T-cell (primary cell): ENCODE measurements around the gene TCP11. TPM values are rescaled to one million over a fixed set of nuclear protein-coding genes. Genes with fewer than 3 reads are reported as not detected.

Experiments used
- ATAC-seq, 4 experiments: fragments of 200-7000 bp in 3 of 4; fragments of 150-1000 bp in 1 of 4; cut with Tn5 transposase; replicated peaks in 1 of 4; 1 replicate in 3 of 4; 2 replicates in 1 of 4; pipeline ENCODE4 v1.10.0; 2021; ENCODE audit warnings: moderate library complexity in 3 of 4, mild to moderate bottlenecking in 2 of 4, moderate number of reproducible peaks in 1 of 4
- CTCF ChIA-PET, 2 donors: fragments of 300-600 bp; sonication (Branson Sonifier 250); formaldehyde crosslinking; loops; one replicate each; lab custom pipeline; 2022; ENCODE audit warnings: antibody characterized with exemption in 2 of 2; lab: Charles Lee
- POLR2A ChIA-PET, 2 donors: fragments of 300-600 bp; sonication (Branson Sonifier 250); formaldehyde crosslinking; loops; one replicate each; lab custom pipeline; 2022; ENCODE audit warnings: antibody characterized with exemption in 2 of 2; lab: Charles Lee
- DNase-seq, 35 experiments: peaks; one replicate each; pipeline versions ENCODE4 v3.0.0 to v3.0.0-alpha.2; 2013 to 2023
- H3K27ac ChIP-seq: one replicate; pipeline ENCODE4 v1.5.1; 2013; ENCODE audit warnings: low read length
- H3K27me3 ChIP-seq, 2 experiments: replicated peaks in 1 of 2; 1 replicate in 1 of 2; 2 replicates in 1 of 2; pipeline versions ENCODE4 v1.6.1 to v1.7.0; 2013; ENCODE audit warnings: low read length in 1 of 2, mixed read lengths in 1 of 2; ENCODE audit not compliant: control insufficient read depth in 2 of 2, insufficient read depth in 2 of 2; ENCODE audit errors: extremely low read depth in 1 of 2
- H3K36me3 ChIP-seq, 2 donors: 1 replicate in 1 of 2; 2 replicates in 1 of 2; pipeline versions ENCODE4 v1.6.1 to v1.7.0; 2013; ENCODE audit warnings: low read length in 1 of 2; ENCODE audit not compliant: control insufficient read depth in 2 of 2, insufficient read depth in 1 of 2; ENCODE audit errors: extremely low read depth in 1 of 2
- H3K4me1 ChIP-seq, 2 experiments: 1 replicate in 1 of 2; 2 replicates in 1 of 2; pipeline versions ENCODE4 v1.6.1 to v1.7.0; 2013; ENCODE audit warnings: low read length in 2 of 2, mixed read lengths in 1 of 2; ENCODE audit not compliant: insufficient read depth in 2 of 2, control insufficient read depth in 1 of 2; ENCODE audit errors: extremely low read depth in 1 of 2
- H3K4me3 ChIP-seq, 2 donors: 1 replicate in 1 of 2; 2 replicates in 1 of 2; pipeline versions ENCODE4 v1.5.1 to v1.7.0; 2013; ENCODE audit warnings: mild to moderate bottlenecking in 2 of 2, low read length in 1 of 2, moderate library complexity in 1 of 2; ENCODE audit not compliant: control insufficient read depth in 1 of 2; ENCODE audit errors: extremely low read depth in 1 of 2
- H3K9me3 ChIP-seq: 2 replicates; pipeline ENCODE4 v1.7.0; 2013
- H3K27ac Mint-ChIP-seq, 2 donors: one replicate each; pipeline ENCODE4 v1.8.0; 2020 to 2021; ENCODE audit warnings: mild to moderate bottlenecking in 2 of 2, mixed read lengths in 2 of 2
- H3K27me3 Mint-ChIP-seq, 2 donors: one replicate each; pipeline ENCODE4 v1.8.0; 2021 to 2022; ENCODE audit warnings: mixed read lengths in 2 of 2
- H3K36me3 Mint-ChIP-seq: one replicate; pipeline ENCODE4 v1.8.0; 2021; ENCODE audit warnings: mixed read lengths
- H3K4me1 Mint-ChIP-seq, 3 donors: one replicate each; pipeline ENCODE4 v1.8.0; 2020 to 2022; ENCODE audit warnings: mixed read lengths in 3 of 3, mild to moderate bottlenecking in 1 of 3
- H3K4me3 Mint-ChIP-seq, 3 donors: one replicate each; pipeline ENCODE4 v1.8.0; 2020 to 2022; ENCODE audit warnings: mild to moderate bottlenecking in 3 of 3, mixed read lengths in 3 of 3, moderate library complexity in 3 of 3
- H3K9me3 Mint-ChIP-seq, 3 donors: one replicate each; pipeline ENCODE4 v1.8.0; 2020 to 2022; ENCODE audit warnings: mixed read lengths in 3 of 3
- WGBS: methylation state at CpG from one replicate; pipeline ENCODE4 v1.1.5; 2013; ENCODE audit warnings: missing lambda C conversion rate; ENCODE audit not compliant: insufficient coverage; 5-methylcytosine and 5-hydroxymethylcytosine counted together
- total RNA-seq, 35 experiments: library from RNA in 6 of 35; stranded (reverse) in 6 of 35; fragments of 120-200 nt in 1 of 35; gene quantifications; one replicate each; pipeline versions ENCODE4 v1.2.1 to v1.2.4 and lab custom pipeline; 2013 to 2026

The TCP11 gene
- total RNA-seq, 5 donors from 2014 or later (not counting 1 experiment from before 2014, with no cell fraction given): not detected

DNA sequence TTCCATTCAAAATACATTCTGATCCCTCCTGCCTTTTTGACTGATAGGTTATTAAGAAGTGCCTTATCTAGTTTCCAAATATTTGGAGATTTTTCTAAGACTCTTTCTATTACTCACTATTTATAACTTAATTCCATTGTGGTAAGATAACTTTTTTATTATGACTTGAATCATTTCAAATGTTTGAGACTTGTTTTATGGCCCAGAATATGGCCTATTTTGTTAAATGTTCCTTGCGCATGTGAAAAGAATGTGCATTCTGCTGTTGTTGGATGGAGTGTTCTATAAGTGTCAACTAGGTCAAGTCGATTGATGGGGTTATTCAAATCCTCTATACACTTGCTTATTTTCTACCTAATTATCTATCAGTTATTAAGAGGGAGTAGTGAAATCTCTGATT is 13.1 kb upstream of the TCP11 start:
- Histone ChIP-seq H3K4me1 (no peaks in the 10 kb centered on the region), H3K27me3 (peaks cover 0 to 11% of the 10 kb centered on the region in 2 experiments), H3K27ac (no peak overlapping the region), H3K4me3 (no peak overlapping the region), H3K9me3 (no peaks in the 10 kb centered on the region), H3K36me3 (no peaks in the 10 kb centered on the region)
- Mint-ChIP-seq H3K9me3 (no peaks in the 10 kb centered on the region), H3K27ac (no peak overlapping the region), H3K36me3 (no peaks in the 10 kb centered on the region), H3K4me1 (no peaks in the 10 kb centered on the region), H3K27me3 (peaks cover 1 to 3% of the 10 kb centered on the region in 2 donors), H3K4me3 (no peak overlapping the region)
- no CpG with 5 or more reads among the region's 2 CpGs for WGBS
- POLR2A ChIA-PET: no interaction called here
- CTCF ChIA-PET: no interaction called here
- no peak for ATAC-seq
- DNase-seq: no peak

DNA sequence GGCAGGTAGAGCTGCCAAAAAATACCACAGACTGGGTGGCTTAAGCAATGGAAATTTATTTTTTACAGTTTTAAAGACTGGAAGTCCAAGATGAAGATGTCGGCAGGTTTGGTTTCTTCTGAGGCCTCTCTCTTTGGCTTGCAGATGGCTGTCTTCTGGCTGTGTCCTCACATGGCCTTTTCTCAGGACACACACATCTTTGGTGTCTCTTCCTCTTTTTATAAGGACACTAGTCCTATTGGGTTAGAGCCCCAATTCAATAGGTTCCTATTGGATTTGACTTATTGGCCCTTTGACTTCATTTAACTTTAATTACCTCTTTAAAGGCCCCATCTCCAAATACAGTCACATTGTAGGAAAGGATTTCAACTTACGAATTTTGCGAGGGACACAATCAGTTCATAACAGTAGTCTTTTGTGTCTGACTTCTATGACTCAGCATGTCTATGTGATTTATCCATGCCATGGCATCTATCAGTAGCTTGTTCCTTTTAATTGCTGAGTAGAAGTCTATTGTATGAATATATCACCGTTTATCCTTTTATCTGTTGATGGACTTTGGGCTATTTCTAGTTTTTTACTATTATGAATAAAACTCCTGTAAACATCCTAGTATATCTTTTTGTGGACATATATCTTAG is 11.0 kb upstream of the TCP11 start:
- ATAC-seq (no peak), DNase-seq (no peak)
- Mint-ChIP-seq H3K9me3 (no peaks in the 10 kb centered on the region), H3K36me3 (no peaks in the 10 kb centered on the region), H3K27me3 (peaks cover 3 to 6% of the 10 kb centered on the region in 2 donors), H3K4me1 (peaks cover 0 to 6% (median 4%) of the 10 kb centered on the region in 3 donors), H3K27ac (no peak overlapping the region), H3K4me3 (no peak overlapping the region)
- no peak overlapping the region for H3K27ac ChIP-seq
- WGBS: 100% methylated on average over 1 of the region's 4 CpGs
- H3K9me3 ChIP-seq: no peaks in the 10 kb centered on the region
- ChIA-PET POLR2A (no interaction called here), CTCF (no interaction called here)
- no peaks in the 10 kb centered on the region for H3K36me3 ChIP-seq
- H3K27me3 ChIP-seq: peaks cover 0 to 11% of the 10 kb centered on the region in 2 experiments
- H3K4me3 ChIP-seq: no peak overlapping the region
- H3K4me1 ChIP-seq: no peaks in the 10 kb centered on the region

DNA sequence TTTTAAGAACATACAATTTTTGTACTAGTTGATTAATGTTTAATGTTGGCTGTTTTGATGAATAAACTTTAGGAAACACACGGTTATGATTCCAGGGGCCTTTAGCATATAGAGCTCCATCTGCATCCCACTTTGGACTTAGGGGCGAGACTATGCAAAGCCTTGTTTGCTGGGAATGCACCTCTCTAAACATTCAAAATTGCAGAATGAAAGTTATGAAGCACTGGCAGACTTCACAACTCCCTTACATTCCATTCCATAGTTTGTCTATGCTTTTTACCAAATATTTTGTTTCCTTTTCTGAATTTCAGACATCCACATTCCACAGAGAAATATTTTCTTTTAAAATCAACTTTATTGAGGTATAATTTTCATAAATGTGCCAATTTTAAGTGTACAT is 10.3 kb upstream of the TCP11 start:
- H3K4me3 Mint-ChIP-seq: no peak overlapping the region

DNA sequence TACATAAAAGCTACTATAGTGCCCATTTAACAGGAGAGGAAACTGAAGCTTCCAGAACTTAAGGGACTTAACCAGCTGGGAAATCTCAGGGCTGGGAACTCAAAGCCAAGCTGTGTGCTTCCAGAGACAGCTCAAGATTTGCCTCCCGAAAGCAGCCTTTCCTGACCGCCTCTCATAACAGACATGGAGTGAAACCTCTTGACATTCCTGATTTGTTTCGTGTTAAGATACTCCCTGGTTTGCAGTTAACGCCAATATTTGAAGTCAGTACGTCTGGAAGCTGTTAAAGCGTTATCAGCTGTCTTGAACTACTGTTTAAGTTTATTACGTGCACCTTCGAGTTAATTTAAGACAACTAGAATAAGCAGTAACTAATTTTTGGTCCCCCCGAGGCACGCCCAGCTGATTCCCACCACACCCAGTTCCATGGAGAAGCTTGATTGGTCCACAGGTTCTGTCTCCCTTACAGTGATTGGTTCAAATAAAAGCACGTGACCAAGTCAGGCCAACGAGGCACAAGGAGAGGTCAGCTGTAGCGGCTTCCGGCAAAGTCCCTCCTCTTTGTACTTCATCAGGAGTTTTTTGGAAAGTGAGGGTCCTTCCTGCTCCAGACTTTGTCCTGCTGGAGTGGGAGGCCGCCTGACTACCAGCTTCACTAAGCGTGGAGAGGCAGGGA is 8.9 kb upstream of the TCP11 start:
- Mint-ChIP-seq H3K36me3 (no peaks in the 10 kb centered on the region), H3K4me3 (no peak overlapping the region), H3K4me1 (peaks cover 0 to 6% (median 4%) of the 10 kb centered on the region in 3 donors), H3K27me3 (peaks cover 3 to 6% of the 10 kb centered on the region in 2 donors), H3K27ac (no peak overlapping the region), H3K9me3 (no peaks in the 10 kb centered on the region)
- no peak overlapping the region for H3K4me3 ChIP-seq
- no peak overlapping the region for H3K27ac ChIP-seq
- no peaks in the 10 kb centered on the region for H3K36me3 ChIP-seq
- no peak for DNase-seq
- H3K4me1 ChIP-seq: no peaks in the 10 kb centered on the region
- ChIA-PET CTCF (interaction anchor here (0.6 to 1.1 kb wide), 2 partner anchors 10 to 40 kb away, joined by 5 read pairs; no protein-coding TSS in a partner anchor), POLR2A (interaction anchor here in 1 of 2 donors (0.5 kb wide), 1 partner anchor 98 kb away, joined by 12 read pairs; no protein-coding TSS in a partner anchor)
- no peaks in the 10 kb centered on the region for H3K9me3 ChIP-seq
- 90% methylated on average over 10 of the region's 16 CpGs for WGBS
- ATAC-seq: no peak
- H3K27me3 ChIP-seq: peaks cover 0 to 8% of the 10 kb centered on the region in 2 experiments

More for the DNA sequence above, 10.3 kb upstream of the TCP11 start:
- Mint-ChIP-seq H3K36me3 (no peaks in the 10 kb centered on the region), H3K9me3 (no peaks in the 10 kb centered on the region), H3K27ac (no peak overlapping the region), H3K4me1 (peaks cover 0 to 6% (median 4%) of the 10 kb centered on the region in 3 donors), H3K27me3 (peaks cover 3 to 6% of the 10 kb centered on the region in 2 donors)
- ChIA-PET POLR2A (no interaction called here), CTCF (no interaction called here)
- Histone ChIP-seq H3K27me3 (peaks cover 0 to 11% of the 10 kb centered on the region in 2 experiments), H3K4me3 (no peak overlapping the region), H3K36me3 (no peaks in the 10 kb centered on the region), H3K4me1 (no peaks in the 10 kb centered on the region), H3K9me3 (no peaks in the 10 kb centered on the region), H3K27ac (no peak overlapping the region)
- no peak for DNase-seq
- ATAC-seq: no peak
- WGBS: 100% methylated on average over 2 of the region's 2 CpGs

DNA sequence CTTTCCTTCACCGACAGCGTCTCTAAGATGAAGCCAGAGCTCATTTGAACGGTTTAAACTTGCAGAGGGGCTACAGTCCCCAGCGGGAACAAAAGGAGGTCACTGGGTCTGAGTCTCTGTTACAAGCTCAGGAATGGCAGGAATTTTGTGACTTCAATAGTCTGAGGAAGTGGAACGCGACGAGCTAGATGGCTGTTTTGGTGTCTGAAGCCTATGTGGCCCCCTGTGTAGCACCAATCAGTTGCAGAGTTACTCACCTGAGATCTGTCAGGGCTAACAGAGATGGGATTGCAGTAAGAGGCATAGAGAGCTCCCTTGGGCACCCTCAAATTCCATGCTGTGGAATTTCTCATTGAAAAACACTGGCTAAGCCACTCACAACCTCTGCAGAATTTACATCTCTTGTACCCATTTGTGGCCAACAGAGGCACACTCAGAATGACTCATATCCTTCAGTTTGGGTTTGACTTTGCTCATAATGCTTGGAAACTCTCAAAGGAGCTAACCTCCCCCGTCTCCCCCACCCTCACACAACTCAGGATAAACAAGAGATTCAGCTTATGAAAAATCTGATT is 7.1 kb upstream of the TCP11 start:
- ATAC-seq: peak in 1 of 4 experiments; percentile 48
- DNase-seq: no peak

DNA sequence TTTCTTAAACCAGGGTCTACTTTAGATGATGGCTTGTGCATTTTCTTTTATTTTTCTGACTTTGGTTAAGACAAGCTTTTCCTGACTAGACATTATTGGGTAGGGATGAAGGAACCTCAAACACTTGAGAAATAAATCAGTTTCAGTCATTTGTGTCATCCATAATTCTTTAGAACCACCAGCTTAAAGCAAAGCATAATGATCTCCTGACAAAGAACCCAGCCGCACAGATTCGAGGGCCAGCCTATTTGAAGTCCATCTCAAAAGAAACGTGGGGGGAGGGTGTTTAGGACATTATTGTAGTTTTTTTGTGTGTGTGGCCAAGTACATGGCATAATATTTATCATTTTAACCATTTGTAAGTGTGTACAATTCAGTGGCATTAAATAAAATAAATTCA is 6.3 kb upstream of the TCP11 start:
- no peaks in the 10 kb centered on the region for H3K9me3 Mint-ChIP-seq
- WGBS: no CpG with 5 or more reads among the region's 3 CpGs
- ATAC-seq: no peak

More for the DNA sequence above, 7.1 kb upstream of the TCP11 start:
- Mint-ChIP-seq H3K4me1 (peaks cover 0 to 6% (median 4%) of the 10 kb centered on the region in 3 donors), H3K9me3 (no peaks in the 10 kb centered on the region), H3K27ac (no peak overlapping the region), H3K4me3 (no peak overlapping the region), H3K27me3 (peaks cover 4 to 6% of the 10 kb centered on the region in 2 donors), H3K36me3 (no peaks in the 10 kb centered on the region)
- ChIA-PET CTCF (interaction anchor here in 1 of 2 donors (0.9 kb wide), 1 partner anchor 8 kb away, joined by 3 read pairs; no protein-coding TSS in a partner anchor), POLR2A (interaction anchor here in 1 of 2 donors (0.6 kb wide), 1 partner anchor 167 kb away, joined by 3 read pairs; no protein-coding TSS in a partner anchor)
- Histone ChIP-seq H3K9me3 (no peaks in the 10 kb centered on the region), H3K36me3 (no peaks in the 10 kb centered on the region), H3K27ac (no peak overlapping the region), H3K4me3 (no peak overlapping the region), H3K4me1 (no peaks in the 10 kb centered on the region), H3K27me3 (peaks cover 0 to 8% of the 10 kb centered on the region in 2 experiments)
- 78% methylated on average over 4 of the region's 8 CpGs for WGBS

More for the DNA sequence above, 6.3 kb upstream of the TCP11 start:
- Mint-ChIP-seq H3K27me3 (peaks cover 4 to 6% of the 10 kb centered on the region in 2 donors), H3K4me3 (no peak overlapping the region), H3K4me1 (peaks cover 0 to 6% (median 4%) of the 10 kb centered on the region in 3 donors), H3K36me3 (no peaks in the 10 kb centered on the region), H3K27ac (no peak overlapping the region)
- no peaks in the 10 kb centered on the region for H3K9me3 ChIP-seq
- DNase-seq: no peak
- no peak overlapping the region for H3K4me3 ChIP-seq
- no peaks in the 10 kb centered on the region for H3K4me1 ChIP-seq
- ChIA-PET CTCF (no interaction called here), POLR2A (no interaction called here)
- no peaks in the 10 kb centered on the region for H3K36me3 ChIP-seq
- no peak overlapping the region for H3K27ac ChIP-seq
- peaks cover 0 to 8% of the 10 kb centered on the region in 2 experiments for H3K27me3 ChIP-seq
